Measurements from ENCODE around the gene XBP1.

DNA sequence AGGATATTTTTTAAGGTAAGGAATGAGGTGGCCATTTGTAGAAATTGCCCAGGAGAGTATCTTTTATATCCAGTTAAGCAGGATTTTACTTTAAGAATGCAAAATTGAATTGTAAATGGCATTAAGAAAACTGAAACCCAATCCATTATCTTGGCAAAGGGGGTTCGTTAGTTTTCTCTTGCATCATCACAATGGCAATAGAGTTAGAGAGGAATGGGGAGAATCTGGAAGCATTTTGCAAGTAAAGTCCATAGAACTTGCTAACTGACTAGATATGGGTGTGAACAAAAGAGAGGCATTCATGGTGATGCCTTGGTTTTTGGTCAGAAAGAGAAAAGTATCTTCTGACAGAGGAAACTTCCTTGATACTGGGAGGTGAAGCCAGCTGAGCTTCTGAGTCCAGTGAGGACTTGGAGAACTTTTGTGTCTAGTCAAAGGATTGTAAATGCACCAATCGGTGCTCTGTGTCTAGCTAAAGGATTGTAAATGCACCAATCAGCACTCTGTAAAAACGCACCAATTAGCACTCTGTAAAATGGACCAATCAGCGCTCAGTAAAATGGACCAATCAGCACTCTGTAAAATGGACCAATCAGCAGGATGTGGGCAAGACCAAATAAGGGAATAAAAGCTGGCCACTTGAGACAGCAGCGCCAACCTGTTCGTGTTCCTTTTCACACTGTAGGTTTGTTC lies 31.5 kb downstream of the XBP1 start:
- TF ChIP-seq, protein P1, sequence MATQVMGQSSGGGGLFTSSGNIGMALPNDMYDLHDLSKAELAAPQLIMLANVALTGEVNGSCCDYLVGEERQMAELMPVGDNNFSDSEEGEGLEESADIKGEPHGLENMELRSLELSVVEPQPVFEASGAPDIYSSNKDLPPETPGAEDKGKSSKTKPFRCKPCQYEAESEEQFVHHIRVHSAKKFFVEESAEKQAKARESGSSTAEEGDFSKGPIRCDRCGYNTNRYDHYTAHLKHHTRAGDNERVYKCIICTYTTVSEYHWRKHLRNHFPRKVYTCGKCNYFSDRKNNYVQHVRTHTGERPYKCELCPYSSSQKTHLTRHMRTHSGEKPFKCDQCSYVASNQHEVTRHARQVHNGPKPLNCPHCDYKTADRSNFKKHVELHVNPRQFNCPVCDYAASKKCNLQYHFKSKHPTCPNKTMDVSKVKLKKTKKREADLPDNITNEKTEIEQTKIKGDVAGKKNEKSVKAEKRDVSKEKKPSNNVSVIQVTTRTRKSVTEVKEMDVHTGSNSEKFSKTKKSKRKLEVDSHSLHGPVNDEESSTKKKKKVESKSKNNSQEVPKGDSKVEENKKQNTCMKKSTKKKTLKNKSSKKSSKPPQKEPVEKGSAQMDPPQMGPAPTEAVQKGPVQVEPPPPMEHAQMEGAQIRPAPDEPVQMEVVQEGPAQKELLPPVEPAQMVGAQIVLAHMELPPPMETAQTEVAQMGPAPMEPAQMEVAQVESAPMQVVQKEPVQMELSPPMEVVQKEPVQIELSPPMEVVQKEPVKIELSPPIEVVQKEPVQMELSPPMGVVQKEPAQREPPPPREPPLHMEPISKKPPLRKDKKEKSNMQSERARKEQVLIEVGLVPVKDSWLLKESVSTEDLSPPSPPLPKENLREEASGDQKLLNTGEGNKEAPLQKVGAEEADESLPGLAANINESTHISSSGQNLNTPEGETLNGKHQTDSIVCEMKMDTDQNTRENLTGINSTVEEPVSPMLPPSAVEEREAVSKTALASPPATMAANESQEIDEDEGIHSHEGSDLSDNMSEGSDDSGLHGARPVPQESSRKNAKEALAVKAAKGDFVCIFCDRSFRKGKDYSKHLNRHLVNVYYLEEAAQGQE (IDR thresholded peaks at IDR 0.05): no peak
- TF ChIP-seq, protein P2, sequence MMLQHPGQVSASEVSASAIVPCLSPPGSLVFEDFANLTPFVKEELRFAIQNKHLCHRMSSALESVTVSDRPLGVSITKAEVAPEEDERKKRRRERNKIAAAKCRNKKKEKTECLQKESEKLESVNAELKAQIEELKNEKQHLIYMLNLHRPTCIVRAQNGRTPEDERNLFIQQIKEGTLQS (IDR thresholded peaks at IDR 0.05): no peak
- TF ChIP-seq, protein P3, sequence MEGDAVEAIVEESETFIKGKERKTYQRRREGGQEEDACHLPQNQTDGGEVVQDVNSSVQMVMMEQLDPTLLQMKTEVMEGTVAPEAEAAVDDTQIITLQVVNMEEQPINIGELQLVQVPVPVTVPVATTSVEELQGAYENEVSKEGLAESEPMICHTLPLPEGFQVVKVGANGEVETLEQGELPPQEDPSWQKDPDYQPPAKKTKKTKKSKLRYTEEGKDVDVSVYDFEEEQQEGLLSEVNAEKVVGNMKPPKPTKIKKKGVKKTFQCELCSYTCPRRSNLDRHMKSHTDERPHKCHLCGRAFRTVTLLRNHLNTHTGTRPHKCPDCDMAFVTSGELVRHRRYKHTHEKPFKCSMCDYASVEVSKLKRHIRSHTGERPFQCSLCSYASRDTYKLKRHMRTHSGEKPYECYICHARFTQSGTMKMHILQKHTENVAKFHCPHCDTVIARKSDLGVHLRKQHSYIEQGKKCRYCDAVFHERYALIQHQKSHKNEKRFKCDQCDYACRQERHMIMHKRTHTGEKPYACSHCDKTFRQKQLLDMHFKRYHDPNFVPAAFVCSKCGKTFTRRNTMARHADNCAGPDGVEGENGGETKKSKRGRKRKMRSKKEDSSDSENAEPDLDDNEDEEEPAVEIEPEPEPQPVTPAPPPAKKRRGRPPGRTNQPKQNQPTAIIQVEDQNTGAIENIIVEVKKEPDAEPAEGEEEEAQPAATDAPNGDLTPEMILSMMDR (IDR thresholded peaks at IDR 0.05; ENCODE audit: low read depth, low read length, missing input control): no peak
- TF ChIP-seq, protein P4, sequence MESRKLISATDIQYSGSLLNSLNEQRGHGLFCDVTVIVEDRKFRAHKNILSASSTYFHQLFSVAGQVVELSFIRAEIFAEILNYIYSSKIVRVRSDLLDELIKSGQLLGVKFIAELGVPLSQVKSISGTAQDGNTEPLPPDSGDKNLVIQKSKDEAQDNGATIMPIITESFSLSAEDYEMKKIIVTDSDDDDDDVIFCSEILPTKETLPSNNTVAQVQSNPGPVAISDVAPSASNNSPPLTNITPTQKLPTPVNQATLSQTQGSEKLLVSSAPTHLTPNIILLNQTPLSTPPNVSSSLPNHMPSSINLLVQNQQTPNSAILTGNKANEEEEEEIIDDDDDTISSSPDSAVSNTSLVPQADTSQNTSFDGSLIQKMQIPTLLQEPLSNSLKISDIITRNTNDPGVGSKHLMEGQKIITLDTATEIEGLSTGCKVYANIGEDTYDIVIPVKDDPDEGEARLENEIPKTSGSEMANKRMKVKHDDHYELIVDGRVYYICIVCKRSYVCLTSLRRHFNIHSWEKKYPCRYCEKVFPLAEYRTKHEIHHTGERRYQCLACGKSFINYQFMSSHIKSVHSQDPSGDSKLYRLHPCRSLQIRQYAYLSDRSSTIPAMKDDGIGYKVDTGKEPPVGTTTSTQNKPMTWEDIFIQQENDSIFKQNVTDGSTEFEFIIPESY (IDR thresholded peaks at IDR 0.05): no peak
- TF ChIP-seq RAD21 (IDR thresholded peaks at IDR 0.05) (no peak), SP1 (IDR thresholded peaks at IDR 0.05) (no peak), EGR1 (IDR thresholded peaks at IDR 0.05; ENCODE audit: low read depth in 2 of 2) (no peak), FOXA1 (IDR thresholded peaks at IDR 0.05) (no peak), TAF1 (conservative IDR thresholded peaks at IDR 0.05) (no peak)
